Measurements from ENCODE around the gene EPM2A.

DNA sequence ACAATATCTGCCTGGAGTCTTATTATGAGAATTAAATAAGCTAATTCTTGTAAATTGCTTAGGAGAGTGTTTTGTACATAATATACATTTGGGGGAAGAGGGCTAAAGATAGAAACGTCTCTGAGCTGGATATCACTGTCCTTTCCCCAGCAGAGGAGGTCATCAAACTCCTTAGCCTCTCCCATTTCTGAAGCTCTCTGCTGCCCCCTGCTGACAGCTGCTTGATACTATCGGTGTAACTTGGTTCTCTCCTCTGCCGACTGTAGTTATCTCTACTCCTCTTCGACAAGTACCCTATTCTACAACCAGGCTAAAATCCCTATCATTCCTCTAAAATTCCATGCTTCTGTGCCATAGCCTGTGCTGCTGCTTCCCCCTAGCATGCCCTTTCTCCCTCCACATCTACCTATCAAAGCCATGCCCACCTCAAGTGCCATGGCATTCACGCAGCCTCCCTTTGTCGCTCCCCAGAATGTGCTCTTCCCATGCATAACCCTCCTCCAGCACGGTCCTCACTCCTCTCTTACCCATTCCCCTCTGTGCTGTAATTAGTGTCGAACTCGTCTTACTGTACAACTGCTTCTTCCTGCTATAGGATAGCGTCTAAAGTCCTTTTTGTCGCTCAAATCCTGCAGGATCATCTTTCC, 101.2 kb downstream of the EPM2A start:
- TF ChIP-seq, protein P1, sequence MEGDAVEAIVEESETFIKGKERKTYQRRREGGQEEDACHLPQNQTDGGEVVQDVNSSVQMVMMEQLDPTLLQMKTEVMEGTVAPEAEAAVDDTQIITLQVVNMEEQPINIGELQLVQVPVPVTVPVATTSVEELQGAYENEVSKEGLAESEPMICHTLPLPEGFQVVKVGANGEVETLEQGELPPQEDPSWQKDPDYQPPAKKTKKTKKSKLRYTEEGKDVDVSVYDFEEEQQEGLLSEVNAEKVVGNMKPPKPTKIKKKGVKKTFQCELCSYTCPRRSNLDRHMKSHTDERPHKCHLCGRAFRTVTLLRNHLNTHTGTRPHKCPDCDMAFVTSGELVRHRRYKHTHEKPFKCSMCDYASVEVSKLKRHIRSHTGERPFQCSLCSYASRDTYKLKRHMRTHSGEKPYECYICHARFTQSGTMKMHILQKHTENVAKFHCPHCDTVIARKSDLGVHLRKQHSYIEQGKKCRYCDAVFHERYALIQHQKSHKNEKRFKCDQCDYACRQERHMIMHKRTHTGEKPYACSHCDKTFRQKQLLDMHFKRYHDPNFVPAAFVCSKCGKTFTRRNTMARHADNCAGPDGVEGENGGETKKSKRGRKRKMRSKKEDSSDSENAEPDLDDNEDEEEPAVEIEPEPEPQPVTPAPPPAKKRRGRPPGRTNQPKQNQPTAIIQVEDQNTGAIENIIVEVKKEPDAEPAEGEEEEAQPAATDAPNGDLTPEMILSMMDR (IDR thresholded peaks at IDR 0.05; ENCODE audit: poor library complexity, severe bottlenecking) = peak; percentile 76
- TF ChIP-seq EZH2 (IDR thresholded peaks at IDR 0.05; ENCODE audit: borderline replicate concordance, insufficient read depth, low read length, poor library complexity, severe bottlenecking) (no peak), RAD21 (conservative IDR thresholded peaks at IDR 0.05) (peak; percentile 85)
